CD14-positive monocyte (primary cell): Measurements from ENCODE around the gene FANCM. TPM values are rescaled to one million over a fixed set of nuclear protein-coding genes. Genes with fewer than 3 reads are reported as not detected.

Experiments
- DNase-seq, 3 donors: peaks; one replicate each; pipeline ENCODE4 v3.0.0-alpha.2; 2011 to 2022
- H2AFZ ChIP-seq: 2 replicates; pipeline ENCODE4 v1.6.0; 2012; ENCODE audit warnings: mild to moderate bottlenecking, low read depth, low read length, inconsistent platforms; ENCODE audit not compliant: insufficient read depth, poor library complexity, severe bottlenecking
- H3K27ac ChIP-seq, 2 donors: 1 replicate in 1 of 2; 2 replicates in 1 of 2; pipeline ENCODE4 v1.5.1; 2012 to 2013; ENCODE audit warnings: low read length in 2 of 2, control low read depth in 1 of 2, inconsistent platforms in 1 of 2, low read depth in 1 of 2, mild to moderate bottlenecking in 1 of 2
- H3K27me3 ChIP-seq, 2 donors: one replicate each; pipeline versions ENCODE4 v1.6.0 to v1.6.1; 2011 to 2013; ENCODE audit warnings: low read length in 2 of 2; ENCODE audit not compliant: control insufficient read depth in 2 of 2, insufficient read depth in 2 of 2
- H3K36me3 ChIP-seq, 2 donors: replicated peaks in 1 of 2; 1 replicate in 1 of 2; 2 replicates in 1 of 2; pipeline versions ENCODE4 v1.5.1 to v1.6.1; 2012 to 2013; ENCODE audit warnings: low read length in 2 of 2, control low read depth in 1 of 2, inconsistent platforms in 1 of 2, mild to moderate bottlenecking in 1 of 2; ENCODE audit not compliant: insufficient read depth in 2 of 2, control insufficient read depth in 1 of 2
- H3K4me1 ChIP-seq, 2 donors: 1 replicate in 1 of 2; 2 replicates in 1 of 2; pipeline versions ENCODE4 v1.5.1 to v1.6.1; 2012 to 2013; ENCODE audit warnings: low read length in 2 of 2, control low read depth in 1 of 2, inconsistent platforms in 1 of 2, mild to moderate bottlenecking in 1 of 2, moderate library complexity in 1 of 2; ENCODE audit not compliant: insufficient read depth in 2 of 2, control insufficient read depth in 1 of 2
- H3K4me2 ChIP-seq: replicated peaks from 2 replicates; pipeline ENCODE3; 2012; ENCODE audit warnings: low read length, moderate library complexity, mild to moderate bottlenecking; ENCODE audit not compliant: poor library complexity, severe bottlenecking; ENCODE audit errors: extremely low read depth
- H3K4me3 ChIP-seq, 3 experiments: fragments of 200-600 bp in 1 of 3; sonication (generic) in 1 of 3; replicated peaks in 1 of 3; 1 replicate in 2 of 3; 2 replicates in 1 of 3; pipeline ENCODE4 v1.5.1; 2011 to 2013; ENCODE audit warnings: low read length in 3 of 3, mild to moderate bottlenecking in 3 of 3, control low read depth in 2 of 3, low read depth in 2 of 3, inconsistent platforms in 1 of 3, moderate library complexity in 1 of 3
- H3K79me2 ChIP-seq: 2 replicates; pipeline ENCODE4 v1.6.0; 2012; ENCODE audit warnings: mild to moderate bottlenecking, control low read depth, inconsistent platforms, low read length, moderate library complexity; ENCODE audit not compliant: insufficient read depth
- H3K9ac ChIP-seq: 2 replicates; pipeline ENCODE4 v1.6.0; 2017; ENCODE audit warnings: low read length, mild to moderate bottlenecking; ENCODE audit not compliant: insufficient read depth, poor library complexity, severe bottlenecking
- H3K9me3 ChIP-seq, 2 donors: replicated peaks in 1 of 2; 1 replicate in 1 of 2; 2 replicates in 1 of 2; pipeline versions ENCODE4 v1.5.1 to v1.6.1; 2012 to 2013; ENCODE audit warnings: low read length in 2 of 2, control low read depth in 1 of 2; ENCODE audit not compliant: control insufficient read depth in 1 of 2, insufficient read depth in 1 of 2
- H4K20me1 ChIP-seq: 2 replicates; pipeline ENCODE4 v1.6.0; 2012; ENCODE audit warnings: mild to moderate bottlenecking, low read length, control low read depth, moderate library complexity; ENCODE audit not compliant: insufficient read depth
- H3K27ac Mint-ChIP-seq, 7 donors: one replicate each; pipeline ENCODE4 v1.8.0; 2020; ENCODE audit warnings: mild to moderate bottlenecking in 7 of 7, mixed read lengths in 7 of 7, moderate library complexity in 6 of 7, inconsistent platforms in 2 of 7
- H3K27me3 Mint-ChIP-seq, 3 donors: one replicate each; pipeline ENCODE4 v1.8.0; 2021 to 2022; ENCODE audit warnings: low read depth in 3 of 3, mild to moderate bottlenecking in 3 of 3, mixed read lengths in 3 of 3, moderate library complexity in 3 of 3, inconsistent platforms in 1 of 3
- H3K36me3 Mint-ChIP-seq, 2 donors: one replicate each; pipeline ENCODE4 v1.8.0; 2020; ENCODE audit warnings: mixed read lengths in 2 of 2, inconsistent platforms in 1 of 2, mild to moderate bottlenecking in 1 of 2
- H3K4me1 Mint-ChIP-seq: one replicate; pipeline ENCODE4 v1.8.0; 2020; ENCODE audit warnings: mild to moderate bottlenecking, mixed read lengths
- H3K4me3 Mint-ChIP-seq, 2 donors: one replicate each; pipeline ENCODE4 v1.8.0; 2020; ENCODE audit warnings: mild to moderate bottlenecking in 2 of 2, mixed read lengths in 2 of 2, moderate library complexity in 1 of 2
- H3K9me3 Mint-ChIP-seq, 7 donors: one replicate each; pipeline ENCODE4 v1.8.0; 2020 to 2022; ENCODE audit warnings: mixed read lengths in 7 of 7, mild to moderate bottlenecking in 6 of 7, moderate library complexity in 6 of 7, inconsistent platforms in 2 of 7
- WGBS: methylation state at CpG from one replicate; pipeline ENCODE4 v1.1.5; 2013; ENCODE audit warnings: missing lambda C conversion rate; ENCODE audit not compliant: insufficient coverage; 5-methylcytosine and 5-hydroxymethylcytosine counted together
- intact Hi-C, 2 donors: fragments of 100-400 bp; cut with micrococcal nuclease; formaldehyde crosslinking; loops; one replicate each; pipeline versions ENCODE4 v1.15.0 to v1.15.1; 2023
- polyA plus RNA-seq, 3 donors: library from polyadenylated mRNA; depleted of rRNA in 1 of 3; unstranded in 2 of 3; stranded (reverse) in 1 of 3; fragments of 300-500 nt in 2 of 3; fragments of >200 nt in 1 of 3; fragmentation: Illumina TruSeq in 2 of 3; gene quantifications; 1 replicate in 2 of 3; 2 replicates in 1 of 3; pipeline ENCODE4 v1.2.3, GENCODE V29; 2012 to 2021
- TF ChIP-seq, protein P1 (sequence below): fragments of 200-600 bp; IDR thresholded peaks from one replicate; pipeline ENCODE4 v1.8.0; 2022; ENCODE audit warnings: antibody characterized with exemption, mild to moderate bottlenecking

Gene FANCM
- polyA plus RNA-seq, 3 donors, result 0.66 to 1.6 (median 1.2) TPM

DNA sequence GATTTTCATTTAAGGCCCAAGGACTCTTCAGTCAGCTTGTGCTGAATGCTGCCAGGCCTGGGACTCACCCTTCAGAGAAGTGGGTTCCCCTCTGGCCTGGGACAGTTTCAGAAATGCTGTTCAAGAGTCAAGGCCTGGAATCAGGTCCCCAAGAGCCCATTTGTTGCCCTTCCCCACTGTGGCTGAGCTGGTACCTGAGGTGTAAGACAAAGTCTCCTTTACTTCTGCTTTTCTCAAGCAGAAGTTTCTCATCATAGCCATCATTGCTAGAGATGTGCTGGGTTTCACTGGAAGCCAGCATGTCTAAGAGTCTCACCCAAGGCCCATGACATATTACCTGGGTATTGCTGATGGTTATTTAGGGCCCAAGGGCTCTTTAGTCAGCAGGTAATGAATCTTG, 8.9 kb downstream of the FANCM start:
- Histone ChIP-seq H3K36me3 (peaks cover 5 to 7% of the 10 kb centered on the region in 2 donors), H3K9ac (no peak overlapping the region), H3K9me3 (no peaks in the 10 kb centered on the region), H3K79me2 (peaks cover 35% of the 10 kb centered on the region), H3K4me3 (no peak overlapping the region), H3K27ac (peak overlapping the region in 1 of 2 donors; percentile 32), H4K20me1 (no peaks in the 10 kb centered on the region), H2AFZ (no peak overlapping the region), H3K4me1 (no peaks in the 10 kb centered on the region), H3K27me3 (no peaks in the 10 kb centered on the region), H3K4me2 (no peak overlapping the region)
- peaks cover 10 to 26% of the 10 kb centered on the region in 2 donors for H3K36me3 Mint-ChIP-seq
- H3K4me1 Mint-ChIP-seq, result peaks cover 8% of the 10 kb centered on the region
- H3K9me3 Mint-ChIP-seq, result peaks cover 0 to 3% (median 0%) of the 10 kb centered on the region in 7 donors
- DNase-seq, result no peak
- intact Hi-C loops, result no loop called here
- TF ChIP-seq, protein P1, sequence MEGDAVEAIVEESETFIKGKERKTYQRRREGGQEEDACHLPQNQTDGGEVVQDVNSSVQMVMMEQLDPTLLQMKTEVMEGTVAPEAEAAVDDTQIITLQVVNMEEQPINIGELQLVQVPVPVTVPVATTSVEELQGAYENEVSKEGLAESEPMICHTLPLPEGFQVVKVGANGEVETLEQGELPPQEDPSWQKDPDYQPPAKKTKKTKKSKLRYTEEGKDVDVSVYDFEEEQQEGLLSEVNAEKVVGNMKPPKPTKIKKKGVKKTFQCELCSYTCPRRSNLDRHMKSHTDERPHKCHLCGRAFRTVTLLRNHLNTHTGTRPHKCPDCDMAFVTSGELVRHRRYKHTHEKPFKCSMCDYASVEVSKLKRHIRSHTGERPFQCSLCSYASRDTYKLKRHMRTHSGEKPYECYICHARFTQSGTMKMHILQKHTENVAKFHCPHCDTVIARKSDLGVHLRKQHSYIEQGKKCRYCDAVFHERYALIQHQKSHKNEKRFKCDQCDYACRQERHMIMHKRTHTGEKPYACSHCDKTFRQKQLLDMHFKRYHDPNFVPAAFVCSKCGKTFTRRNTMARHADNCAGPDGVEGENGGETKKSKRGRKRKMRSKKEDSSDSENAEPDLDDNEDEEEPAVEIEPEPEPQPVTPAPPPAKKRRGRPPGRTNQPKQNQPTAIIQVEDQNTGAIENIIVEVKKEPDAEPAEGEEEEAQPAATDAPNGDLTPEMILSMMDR, result no peak
- no peak overlapping the region for H3K4me3 Mint-ChIP-seq
- peak overlapping the region in 2 of 7 donors; percentile 21 to 84 for H3K27ac Mint-ChIP-seq
- H3K27me3 Mint-ChIP-seq, result peaks cover 0 to 4% (median 0%) of the 10 kb centered on the region in 3 donors

DNA sequence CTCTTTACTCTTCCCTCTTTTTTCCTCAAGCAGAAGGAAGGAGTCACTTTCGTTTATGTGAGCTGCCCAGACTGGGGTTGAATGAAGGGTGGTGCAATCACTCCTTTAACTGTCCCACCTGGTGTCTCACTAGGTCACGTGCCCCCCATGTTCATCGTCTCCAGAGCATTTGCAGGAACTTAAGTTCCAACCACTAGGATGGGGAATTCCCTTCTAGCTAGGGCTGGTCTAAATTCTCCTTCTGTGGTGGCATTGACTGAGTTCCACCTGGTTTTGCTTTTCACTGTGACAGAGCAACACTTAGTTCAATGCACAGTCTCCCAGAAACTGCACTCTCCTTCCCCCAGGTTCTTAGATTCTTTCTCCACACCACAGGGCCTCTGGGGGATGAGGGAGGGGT, 9.5 kb downstream of the FANCM start:
- peak overlapping the region in 1 of 2 donors; percentile 32 for H3K27ac ChIP-seq
- H4K20me1 ChIP-seq, result no peaks in the 10 kb centered on the region
- H3K79me2 ChIP-seq, result peaks cover 29% of the 10 kb centered on the region
- no peak overlapping the region for H3K9ac ChIP-seq
- H3K4me3 ChIP-seq, result no peak overlapping the region
- peaks cover 5 to 10% of the 10 kb centered on the region in 2 donors for H3K36me3 ChIP-seq
- peaks cover 8% of the 10 kb centered on the region for H3K4me1 Mint-ChIP-seq
- H3K4me2 ChIP-seq, result no peak overlapping the region
- peaks cover 13 to 28% of the 10 kb centered on the region in 2 donors for H3K36me3 Mint-ChIP-seq
- intact Hi-C loops, result no loop called here
- H3K4me1 ChIP-seq, result no peaks in the 10 kb centered on the region
- no peak overlapping the region for H3K4me3 Mint-ChIP-seq
- peaks cover 0 to 3% (median 0%) of the 10 kb centered on the region in 7 donors for H3K9me3 Mint-ChIP-seq
- DNase-seq, result no peak
- 100% methylated on average over 1 of the region's 3 CpGs for WGBS
- no peak overlapping the region for H2AFZ ChIP-seq
- peak overlapping the region in 1 of 7 donors; percentile 30 for H3K27ac Mint-ChIP-seq
- H3K27me3 ChIP-seq, result no peaks in the 10 kb centered on the region
- TF ChIP-seq, protein P1, result no peak
- H3K9me3 ChIP-seq, result no peaks in the 10 kb centered on the region
- peaks cover 0 to 4% (median 0%) of the 10 kb centered on the region in 3 donors for H3K27me3 Mint-ChIP-seq
